ENCODE measurements around the gene ISL2. TPM values are rescaled to one million over a fixed set of nuclear protein-coding genes. Genes with fewer than 3 reads are reported as not detected.

ISL2 gene
- total RNA-seq, 2 donors from 2014 or later = 0.77 to 2.4 TPM

DNA sequence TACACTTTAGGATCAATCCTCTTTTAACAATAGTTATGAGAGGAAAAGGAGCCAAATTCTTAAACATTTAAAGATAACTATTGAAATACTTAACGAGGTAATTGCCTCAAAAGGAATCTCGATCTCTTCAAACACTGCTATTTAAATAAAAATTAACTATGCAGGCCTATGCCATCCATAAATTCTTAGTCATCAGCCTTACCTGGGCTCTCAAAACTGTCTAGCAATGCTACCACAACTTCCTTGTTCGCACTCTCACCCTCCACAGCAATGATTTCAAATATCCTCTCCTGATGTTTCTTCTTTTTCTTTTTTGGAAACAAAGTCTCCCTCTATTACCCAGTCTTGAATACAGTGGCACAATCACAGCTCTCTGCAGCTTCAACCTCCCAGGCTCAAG, 37.6 kb upstream of the ISL2 start:
- no peak overlapping the region for H3K4me3 ChIP-seq
- H3K27ac ChIP-seq = no peak overlapping the region
- no peaks in the 10 kb centered on the region for H3K36me3 ChIP-seq
- intact Hi-C loops (cut with DNase I) = no loop called here
- H3K27me3 ChIP-seq (replicated peaks; ENCODE audit: insufficient read depth) = no peaks in the 10 kb centered on the region
- TF ChIP-seq POLR2A (IDR thresholded peaks at IDR 0.05) = no peak
- TF ChIP-seq, protein P1, sequence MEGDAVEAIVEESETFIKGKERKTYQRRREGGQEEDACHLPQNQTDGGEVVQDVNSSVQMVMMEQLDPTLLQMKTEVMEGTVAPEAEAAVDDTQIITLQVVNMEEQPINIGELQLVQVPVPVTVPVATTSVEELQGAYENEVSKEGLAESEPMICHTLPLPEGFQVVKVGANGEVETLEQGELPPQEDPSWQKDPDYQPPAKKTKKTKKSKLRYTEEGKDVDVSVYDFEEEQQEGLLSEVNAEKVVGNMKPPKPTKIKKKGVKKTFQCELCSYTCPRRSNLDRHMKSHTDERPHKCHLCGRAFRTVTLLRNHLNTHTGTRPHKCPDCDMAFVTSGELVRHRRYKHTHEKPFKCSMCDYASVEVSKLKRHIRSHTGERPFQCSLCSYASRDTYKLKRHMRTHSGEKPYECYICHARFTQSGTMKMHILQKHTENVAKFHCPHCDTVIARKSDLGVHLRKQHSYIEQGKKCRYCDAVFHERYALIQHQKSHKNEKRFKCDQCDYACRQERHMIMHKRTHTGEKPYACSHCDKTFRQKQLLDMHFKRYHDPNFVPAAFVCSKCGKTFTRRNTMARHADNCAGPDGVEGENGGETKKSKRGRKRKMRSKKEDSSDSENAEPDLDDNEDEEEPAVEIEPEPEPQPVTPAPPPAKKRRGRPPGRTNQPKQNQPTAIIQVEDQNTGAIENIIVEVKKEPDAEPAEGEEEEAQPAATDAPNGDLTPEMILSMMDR (IDR thresholded peaks at IDR 0.05) = no peak
- TF ChIP-seq POLR2AphosphoS5 (IDR thresholded peaks at IDR 0.05) = no peak
- WGBS = 69% methylated on average over 3 of the region's 3 CpGs
- no peaks in the 10 kb centered on the region for H3K9me3 ChIP-seq
- DNase-seq (ENCODE audit: low spot score) = no peak
- no peaks in the 10 kb centered on the region for H3K4me1 ChIP-seq (replicated peaks)

- TF ChIP-seq POLR2A (IDR thresholded peaks at IDR 0.05) = no peak
- TF ChIP-seq POLR2AphosphoS5 (IDR thresholded peaks at IDR 0.05) = no peak
- TF ChIP-seq, protein P1 (IDR thresholded peaks at IDR 0.05) = no peak
- H3K9me3 ChIP-seq = no peaks in the 10 kb centered on the region
- no peaks in the 10 kb centered on the region for H3K4me1 ChIP-seq (replicated peaks)
- no peaks in the 10 kb centered on the region for H3K27me3 ChIP-seq (replicated peaks; ENCODE audit: insufficient read depth)
- H3K36me3 ChIP-seq = no peaks in the 10 kb centered on the region
- H3K27ac ChIP-seq = no peak overlapping the region
- 89% methylated on average over 1 of the region's 1 CpG for whole genome bisulfite sequencing
- intact Hi-C loops (cut with DNase I) = no loop called here
- DNase-seq (ENCODE audit: low spot score) = no peak
- no peak overlapping the region for H3K4me3 ChIP-seq
Observed at GRCh38 chr15:76299786-76300185, 36.8 kb upstream of the ISL2 start.

- no peak for DNase-seq (ENCODE audit: low spot score)
- Histone ChIP-seq H3K36me3 (no peaks in the 10 kb centered on the region), H3K4me3 (no peak overlapping the region), H3K27ac (no peak overlapping the region), H3K4me1 (replicated peaks) (no peaks in the 10 kb centered on the region), H3K9me3 (no peaks in the 10 kb centered on the region), H3K27me3 (replicated peaks; ENCODE audit: insufficient read depth) (no peaks in the 10 kb centered on the region)
- 92% methylated on average over 1 of the region's 1 CpG for WGBS
- TF ChIP-seq POLR2AphosphoS5 (IDR thresholded peaks at IDR 0.05) (no peak), POLR2A (IDR thresholded peaks at IDR 0.05) (no peak)
- TF ChIP-seq, protein P1 (IDR thresholded peaks at IDR 0.05) = no peak
- intact Hi-C loops (cut with DNase I) = no loop called here
Observed at GRCh38 chr15:76303909-76304308, 32.7 kb upstream of the ISL2 start.

- intact Hi-C loops (cut with DNase I) = loop anchor here (10.0 kb wide), 1 partner anchor 115 kb away; no protein-coding TSS in a partner anchor
- H3K27me3 ChIP-seq (replicated peaks; ENCODE audit: insufficient read depth) = no peaks in the 10 kb centered on the region
- H3K27ac ChIP-seq = no peak overlapping the region
- no peaks in the 10 kb centered on the region for H3K9me3 ChIP-seq
- H3K4me3 ChIP-seq = no peak overlapping the region
- no peaks in the 10 kb centered on the region for H3K4me1 ChIP-seq (replicated peaks)
- TF ChIP-seq, protein P1 (IDR thresholded peaks at IDR 0.05) = no peak
- H3K36me3 ChIP-seq = no peaks in the 10 kb centered on the region
- DNase-seq (ENCODE audit: low spot score) = no peak
- 76% methylated on average over 13 of the region's 13 CpGs for WGBS
Observed at GRCh38 chr15:76309601-76310330, 26.8 kb upstream of the ISL2 start.

- intact Hi-C loops (cut with DNase I) = loop anchor here (10.0 kb wide), 1 partner anchor 116 kb away; no protein-coding TSS in a partner anchor
- TF ChIP-seq, protein P1 (IDR thresholded peaks at IDR 0.05) = no peak
- TF ChIP-seq POLR2A (IDR thresholded peaks at IDR 0.05) = no peak
- no peak for TF ChIP-seq POLR2AphosphoS5 (IDR thresholded peaks at IDR 0.05)
- Histone ChIP-seq H3K4me3 (peak overlapping the region; percentile 60 to 70), H3K27me3 (replicated peaks; ENCODE audit: insufficient read depth) (no peaks in the 10 kb centered on the region), H3K27ac (peak overlapping the region; percentile 72 to 79), H3K9me3 (no peaks in the 10 kb centered on the region), H3K4me1 (replicated peaks) (no peaks in the 10 kb centered on the region), H3K36me3 (no peaks in the 10 kb centered on the region)
- 0% methylated on average over 16 of the region's 16 CpGs for WGBS
- DNase-seq (ENCODE audit: low spot score) = no peak
Observed at GRCh38 chr15:76310475-76311099, 26.0 kb upstream of the ISL2 start.

Data from prostate gland (tissue), 2 donors.